Coronary artery (tissue), 2 donors: ENCODE data around the gene CDKN2AIP.

Experiments used
- DNase-seq: peaks from one replicate; pipeline ENCODE4 v3.0.0-alpha.2; 2017; ENCODE audit warnings: low spot score
- H3K27ac ChIP-seq, 2 donors: fragments of 200-600 bp; sonication (generic); one replicate each; pipeline ENCODE4 v1.5.1; 2016 to 2019
- H3K4me3 ChIP-seq: fragments of 200-600 bp; sonication (generic); 2 replicates; pipeline ENCODE4 v1.5.1; 2016; ENCODE audit warnings: mild to moderate bottlenecking, moderate library complexity
- TF ChIP-seq, protein P1 (sequence below): fragments of 200-600 bp; sonication (generic); IDR thresholded peaks from one replicate; pipeline ENCODE4 v1.5.1; 2019; ENCODE audit warnings: antibody characterized with exemption

The CDKN2AIP gene

DNA sequence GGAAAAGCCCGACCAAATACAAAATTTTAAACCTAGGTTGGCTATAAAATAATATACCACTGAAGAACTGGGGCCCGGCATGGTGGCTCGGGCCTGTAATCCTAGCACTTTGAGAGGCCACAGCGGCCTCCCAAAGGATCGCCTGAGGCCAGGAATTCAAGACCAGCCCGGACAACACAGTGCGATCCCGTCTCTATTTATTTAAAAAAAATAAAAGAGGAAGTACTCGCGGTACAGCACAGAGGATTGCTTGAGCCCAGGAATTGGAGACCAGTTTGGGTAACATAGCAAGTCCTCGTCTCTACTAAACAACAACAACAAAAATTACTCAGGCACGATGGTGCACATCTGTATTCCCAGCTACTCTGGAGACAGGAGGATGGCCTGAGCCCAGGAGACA is 44.8 kb upstream of the CDKN2AIP start:
- TF ChIP-seq, protein P1, sequence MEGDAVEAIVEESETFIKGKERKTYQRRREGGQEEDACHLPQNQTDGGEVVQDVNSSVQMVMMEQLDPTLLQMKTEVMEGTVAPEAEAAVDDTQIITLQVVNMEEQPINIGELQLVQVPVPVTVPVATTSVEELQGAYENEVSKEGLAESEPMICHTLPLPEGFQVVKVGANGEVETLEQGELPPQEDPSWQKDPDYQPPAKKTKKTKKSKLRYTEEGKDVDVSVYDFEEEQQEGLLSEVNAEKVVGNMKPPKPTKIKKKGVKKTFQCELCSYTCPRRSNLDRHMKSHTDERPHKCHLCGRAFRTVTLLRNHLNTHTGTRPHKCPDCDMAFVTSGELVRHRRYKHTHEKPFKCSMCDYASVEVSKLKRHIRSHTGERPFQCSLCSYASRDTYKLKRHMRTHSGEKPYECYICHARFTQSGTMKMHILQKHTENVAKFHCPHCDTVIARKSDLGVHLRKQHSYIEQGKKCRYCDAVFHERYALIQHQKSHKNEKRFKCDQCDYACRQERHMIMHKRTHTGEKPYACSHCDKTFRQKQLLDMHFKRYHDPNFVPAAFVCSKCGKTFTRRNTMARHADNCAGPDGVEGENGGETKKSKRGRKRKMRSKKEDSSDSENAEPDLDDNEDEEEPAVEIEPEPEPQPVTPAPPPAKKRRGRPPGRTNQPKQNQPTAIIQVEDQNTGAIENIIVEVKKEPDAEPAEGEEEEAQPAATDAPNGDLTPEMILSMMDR: no peak
- DNase-seq: no peak
- H3K27ac ChIP-seq: peak overlapping the region in 1 of 2 donors; percentile 70
- no peak overlapping the region for H3K4me3 ChIP-seq

GRCh38 chr4:183400035-183400434 is 44.4 kb upstream of the CDKN2AIP start:
- Histone ChIP-seq H3K27ac (no peak overlapping the region), H3K4me3 (no peak overlapping the region)
- DNase-seq: no peak
- TF ChIP-seq, protein P1: no peak

- TF ChIP-seq, protein P1: no peak
- no peak for DNase-seq
- no peak overlapping the region for H3K27ac ChIP-seq
Observed at GRCh38 chr4:183401473-183401872, 43.0 kb upstream of the CDKN2AIP start.

DNA sequence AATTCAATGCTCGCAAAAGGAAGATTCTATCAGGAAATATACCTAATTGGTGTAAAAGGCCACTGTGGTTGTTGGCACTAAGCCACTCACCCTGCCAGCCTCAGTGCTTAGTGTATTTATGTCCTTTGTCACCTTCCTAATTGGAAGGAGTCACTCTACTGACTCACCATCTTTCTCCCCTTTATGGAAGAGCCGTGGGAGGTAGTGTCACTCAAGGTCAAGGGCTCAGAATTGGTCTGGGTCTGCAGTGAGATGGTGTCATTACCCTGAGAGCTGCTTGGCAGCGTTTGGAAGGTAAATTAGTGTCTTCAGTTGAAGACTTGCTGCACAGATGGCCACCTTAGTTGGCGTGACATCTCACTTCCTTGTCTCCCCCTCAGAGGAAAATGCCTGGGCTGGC is 41.7 kb upstream of the CDKN2AIP start:
- TF ChIP-seq, protein P1: no peak
- Histone ChIP-seq H3K4me3 (no peak overlapping the region), H3K27ac (no peak overlapping the region)
- DNase-seq: no peak

More at GRCh38 chr4:183401473-183401872, 43.0 kb upstream of the CDKN2AIP start:
- no peak overlapping the region for H3K4me3 ChIP-seq

- no peak for DNase-seq
- H3K27ac ChIP-seq: no peak overlapping the region
- H3K4me3 ChIP-seq: no peak overlapping the region
- TF ChIP-seq, protein P1: no peak
Observed at GRCh38 chr4:183403486-183403885, 41.0 kb upstream of the CDKN2AIP start.

DNA sequence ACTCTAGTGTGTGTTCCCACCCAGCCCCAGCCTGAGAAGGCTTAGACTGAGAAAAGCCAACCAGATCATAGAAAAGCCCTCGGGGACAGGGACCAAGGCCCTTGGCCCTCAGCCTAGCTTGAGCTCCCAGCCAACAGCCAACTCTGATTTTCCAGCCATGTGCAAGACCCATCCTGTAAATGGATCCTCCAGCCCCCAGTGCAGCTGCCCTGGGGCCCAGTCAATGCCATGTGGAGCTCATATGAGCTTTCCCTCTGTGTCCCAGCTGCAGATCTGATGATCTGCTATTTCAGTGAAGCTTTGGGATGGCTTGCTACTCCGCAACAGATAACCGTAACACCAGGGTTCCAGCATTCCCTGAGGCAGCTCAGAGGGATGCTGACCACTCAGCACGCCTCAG is 40.5 kb upstream of the CDKN2AIP start:
- Histone ChIP-seq H3K4me3 (no peak overlapping the region), H3K27ac (no peak overlapping the region)
- TF ChIP-seq, protein P1: no peak
- no peak for DNase-seq

GRCh38 chr4:183405303-183405702 is 39.1 kb upstream of the CDKN2AIP start:
- DNase-seq: no peak
- TF ChIP-seq, protein P1: no peak
- Histone ChIP-seq H3K27ac (no peak overlapping the region), H3K4me3 (no peak overlapping the region)
